ENCODE data around the gene ELOVL5. TPM values are rescaled to one million over a fixed set of nuclear protein-coding genes. Genes with fewer than 3 reads are reported as not detected.

ELOVL5 gene
- total RNA-seq, 5 donors from 2014 or later (not counting 1 experiment from before 2014, with no cell fraction given) = 71.4 to 101 (median 86.5) TPM

- Histone ChIP-seq H3K9me3 (no peaks in the 10 kb centered on the region), H3K27ac (ENCODE audit: low read length) (no peak overlapping the region), H3K36me3 (ENCODE audit: control insufficient read depth in 2 of 2, extremely low read depth in 1 of 2, insufficient read depth in 1 of 2, low read length in 1 of 2) (no peaks in the 10 kb centered on the region), H3K4me3 (ENCODE audit: control insufficient read depth in 1 of 2, extremely low read depth in 1 of 2, low read length in 1 of 2) (no peak overlapping the region), H3K4me1 (ENCODE audit: control insufficient read depth in 1 of 2, extremely low read depth in 1 of 2, insufficient read depth in 2 of 2, low read length in 2 of 2) (no peaks in the 10 kb centered on the region), H3K27me3 (replicated peaks in 1 of 2; ENCODE audit: control insufficient read depth in 2 of 2, extremely low read depth in 1 of 2, insufficient read depth in 2 of 2, low read length in 1 of 2) (no peaks in the 10 kb centered on the region)
- no peaks in the 10 kb centered on the region for H3K9me3 Mint-ChIP-seq
- no peak overlapping the region for H3K4me3 Mint-ChIP-seq
- no peaks in the 10 kb centered on the region for H3K27me3 Mint-ChIP-seq
- ChIA-PET CTCF (no interaction called here), POLR2A (interaction anchor here in 1 of 2 donors (0.7 kb wide), 1 partner anchor 11 kb away, joined by 3 read pairs; no protein-coding TSS in a partner anchor)
- H3K4me1 Mint-ChIP-seq = peaks cover 10 to 12% (median 10%) of the 10 kb centered on the region in 3 donors
- ATAC-seq (replicated peaks in 1 of 4) (no peak), DNase-seq (no peak)
- H3K36me3 Mint-ChIP-seq = no peaks in the 10 kb centered on the region
- no peak overlapping the region for H3K27ac Mint-ChIP-seq
- WGBS (ENCODE audit: insufficient coverage) = no CpG with 5 or more reads among the region's 4 CpGs
These were observed 24.9 kb upstream of the ELOVL5 start for GRCh38 chr6:53373638-53374037.

GRCh38 chr6:53369876-53370515, 21.2 kb upstream of the ELOVL5 start:
- Histone ChIP-seq H3K27ac (ENCODE audit: low read length) (no peak overlapping the region), H3K4me3 (ENCODE audit: control insufficient read depth in 1 of 2, extremely low read depth in 1 of 2, low read length in 1 of 2) (no peak overlapping the region), H3K36me3 (ENCODE audit: control insufficient read depth in 2 of 2, extremely low read depth in 1 of 2, insufficient read depth in 1 of 2, low read length in 1 of 2) (no peaks in the 10 kb centered on the region), H3K27me3 (replicated peaks in 1 of 2; ENCODE audit: control insufficient read depth in 2 of 2, extremely low read depth in 1 of 2, insufficient read depth in 2 of 2, low read length in 1 of 2) (no peaks in the 10 kb centered on the region), H3K9me3 (no peaks in the 10 kb centered on the region), H3K4me1 (ENCODE audit: control insufficient read depth in 1 of 2, extremely low read depth in 1 of 2, insufficient read depth in 2 of 2, low read length in 2 of 2) (no peaks in the 10 kb centered on the region)
- 19% methylated on average over 2 of the region's 6 CpGs for WGBS (ENCODE audit: insufficient coverage)
- Mint-ChIP-seq H3K27me3 (no peaks in the 10 kb centered on the region), H3K27ac (no peak overlapping the region), H3K9me3 (peaks cover 0 to 5% (median 0%) of the 10 kb centered on the region in 3 donors), H3K4me1 (peaks cover 10 to 12% (median 10%) of the 10 kb centered on the region in 3 donors), H3K4me3 (no peak overlapping the region), H3K36me3 (no peaks in the 10 kb centered on the region)
- DNase-seq (peak in 1 of 35 experiments; percentile 28), ATAC-seq (replicated peaks in 1 of 4) (peak in 1 of 4 experiments; percentile 54)
- ChIA-PET CTCF (no interaction called here), POLR2A (no interaction called here)

DNA sequence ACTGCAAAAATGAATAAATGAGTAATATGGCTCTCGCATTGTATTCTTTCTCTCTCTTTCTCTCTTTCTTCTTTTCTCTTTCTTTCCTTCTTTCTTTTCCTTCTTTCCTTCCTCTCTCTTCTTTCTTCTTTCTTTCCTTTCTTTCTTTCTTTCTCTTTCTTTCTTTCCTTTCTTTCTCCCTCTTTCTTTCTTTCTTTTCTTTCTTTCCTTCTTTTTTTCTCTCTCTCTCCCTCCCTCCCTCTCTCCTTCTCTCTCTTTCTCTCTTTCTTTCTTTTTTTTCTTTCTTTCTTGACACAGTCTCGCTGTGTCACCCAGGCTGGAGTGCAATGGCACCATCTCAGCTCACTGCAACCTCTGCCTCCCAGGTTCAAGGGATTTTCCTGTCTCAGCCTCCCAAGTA, 20.3 kb upstream of the ELOVL5 start:
- Histone ChIP-seq H3K27me3 (replicated peaks in 1 of 2; ENCODE audit: control insufficient read depth in 2 of 2, extremely low read depth in 1 of 2, insufficient read depth in 2 of 2, low read length in 1 of 2) (no peaks in the 10 kb centered on the region), H3K9me3 (no peaks in the 10 kb centered on the region), H3K4me3 (ENCODE audit: control insufficient read depth in 1 of 2, extremely low read depth in 1 of 2, low read length in 1 of 2) (no peak overlapping the region), H3K36me3 (ENCODE audit: control insufficient read depth in 2 of 2, extremely low read depth in 1 of 2, insufficient read depth in 1 of 2, low read length in 1 of 2) (no peaks in the 10 kb centered on the region), H3K4me1 (ENCODE audit: control insufficient read depth in 1 of 2, extremely low read depth in 1 of 2, insufficient read depth in 2 of 2, low read length in 2 of 2) (no peaks in the 10 kb centered on the region), H3K27ac (ENCODE audit: low read length) (no peak overlapping the region)
- Mint-ChIP-seq H3K27ac (no peak overlapping the region), H3K36me3 (no peaks in the 10 kb centered on the region), H3K9me3 (peaks cover 0 to 5% (median 0%) of the 10 kb centered on the region in 3 donors), H3K4me1 (peaks cover 10 to 12% (median 10%) of the 10 kb centered on the region in 3 donors), H3K4me3 (no peak overlapping the region), H3K27me3 (no peaks in the 10 kb centered on the region)
- ATAC-seq (replicated peaks in 1 of 4) (no peak), DNase-seq (no peak)
- 100% methylated on average over 1 of the region's 2 CpGs for WGBS (ENCODE audit: insufficient coverage)
- ChIA-PET CTCF (no interaction called here), POLR2A (interaction anchor here in 1 of 2 donors (0.6 kb wide), 1 partner anchor 188 kb away, joined by 9 read pairs; no protein-coding TSS in a partner anchor)

DNA sequence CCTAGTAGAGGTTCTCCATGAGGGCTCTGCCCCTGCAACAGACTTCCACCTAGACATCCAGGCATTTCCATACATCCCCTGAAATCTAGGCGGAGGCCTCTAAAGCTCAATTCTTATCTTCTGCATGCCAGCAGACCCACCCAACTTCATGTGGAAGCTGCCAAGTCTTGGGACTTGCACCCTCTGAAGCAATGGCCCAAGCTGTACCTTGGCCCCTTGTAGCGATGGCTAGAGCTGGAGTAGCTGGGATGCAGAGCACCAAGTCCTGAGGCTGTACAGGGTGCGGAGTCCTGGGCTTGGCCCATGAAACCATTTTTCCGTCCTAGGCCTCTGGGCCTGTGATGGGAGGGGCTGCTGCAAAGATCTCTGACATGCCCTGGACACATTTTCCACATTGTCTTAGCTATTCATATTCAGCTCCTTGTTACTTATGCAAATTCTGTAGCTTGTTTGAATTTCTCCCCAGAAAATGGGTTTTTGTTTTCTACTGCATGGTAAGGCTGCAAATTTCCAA, 17.4 kb upstream of the ELOVL5 start:
- H3K27me3 Mint-ChIP-seq = no peaks in the 10 kb centered on the region
- no peak overlapping the region for H3K27ac Mint-ChIP-seq
- peaks cover 24 to 31% (median 27%) of the 10 kb centered on the region in 3 donors for H3K4me1 Mint-ChIP-seq
- no peaks in the 10 kb centered on the region for H3K27me3 ChIP-seq (replicated peaks in 1 of 2; ENCODE audit: control insufficient read depth in 2 of 2, extremely low read depth in 1 of 2, insufficient read depth in 2 of 2, low read length in 1 of 2)
- H3K9me3 ChIP-seq = no peaks in the 10 kb centered on the region
- CTCF ChIA-PET = no interaction called here
- ATAC-seq (replicated peaks in 1 of 4) (no peak), DNase-seq (no peak)
- H3K9me3 Mint-ChIP-seq = peaks cover 0 to 5% (median 0%) of the 10 kb centered on the region in 3 donors
- WGBS (ENCODE audit: insufficient coverage) = 100% methylated on average over 3 of the region's 4 CpGs
- H3K36me3 Mint-ChIP-seq = no peaks in the 10 kb centered on the region
- POLR2A ChIA-PET = no interaction called here
- no peak overlapping the region for H3K27ac ChIP-seq (ENCODE audit: low read length)
- H3K36me3 ChIP-seq (ENCODE audit: control insufficient read depth in 2 of 2, extremely low read depth in 1 of 2, insufficient read depth in 1 of 2, low read length in 1 of 2) = no peaks in the 10 kb centered on the region
- no peak overlapping the region for H3K4me3 ChIP-seq (ENCODE audit: control insufficient read depth in 1 of 2, extremely low read depth in 1 of 2, low read length in 1 of 2)
- peaks cover 0 to 15% of the 10 kb centered on the region in 2 experiments for H3K4me1 ChIP-seq (ENCODE audit: control insufficient read depth in 1 of 2, extremely low read depth in 1 of 2, insufficient read depth in 2 of 2, low read length in 2 of 2)
- H3K4me3 Mint-ChIP-seq = no peak overlapping the region

- H3K27me3 Mint-ChIP-seq = no peaks in the 10 kb centered on the region
- 99% methylated on average over 35 of the region's 37 CpGs for WGBS (ENCODE audit: insufficient coverage)
- CTCF ChIA-PET = interaction anchor here (0.6 to 1.1 kb wide), 3 partner anchors 19 to 360 kb away, joined by 3 to 4 read pairs (median 3); no protein-coding TSS in a partner anchor
- peaks cover 0 to 5% (median 0%) of the 10 kb centered on the region in 3 donors for H3K9me3 Mint-ChIP-seq
- H3K4me1 ChIP-seq (ENCODE audit: control insufficient read depth in 1 of 2, extremely low read depth in 1 of 2, insufficient read depth in 2 of 2, low read length in 2 of 2) = peaks cover 9 to 37% of the 10 kb centered on the region in 2 experiments
- DNase-seq (no peak), ATAC-seq (replicated peaks in 1 of 4) (no peak)
- no peak overlapping the region for H3K4me3 Mint-ChIP-seq
- POLR2A ChIA-PET = no interaction called here
- H3K36me3 Mint-ChIP-seq = no peaks in the 10 kb centered on the region
- peaks cover 35 to 40% (median 38%) of the 10 kb centered on the region in 3 donors for H3K4me1 Mint-ChIP-seq
- H3K27me3 ChIP-seq (replicated peaks in 1 of 2; ENCODE audit: control insufficient read depth in 2 of 2, extremely low read depth in 1 of 2, insufficient read depth in 2 of 2, low read length in 1 of 2) = no peaks in the 10 kb centered on the region
- H3K27ac ChIP-seq (ENCODE audit: low read length) = no peak overlapping the region
- peak overlapping the region in 1 of 2 donors; percentile 59 for H3K27ac Mint-ChIP-seq
- H3K36me3 ChIP-seq (ENCODE audit: control insufficient read depth in 2 of 2, extremely low read depth in 1 of 2, insufficient read depth in 1 of 2, low read length in 1 of 2) = no peaks in the 10 kb centered on the region
- no peaks in the 10 kb centered on the region for H3K9me3 ChIP-seq
- H3K4me3 ChIP-seq (ENCODE audit: control insufficient read depth in 1 of 2, extremely low read depth in 1 of 2, low read length in 1 of 2) = no peak overlapping the region
These were observed 14.8 kb upstream of the ELOVL5 start for GRCh38 chr6:53363341-53364079.

DNA sequence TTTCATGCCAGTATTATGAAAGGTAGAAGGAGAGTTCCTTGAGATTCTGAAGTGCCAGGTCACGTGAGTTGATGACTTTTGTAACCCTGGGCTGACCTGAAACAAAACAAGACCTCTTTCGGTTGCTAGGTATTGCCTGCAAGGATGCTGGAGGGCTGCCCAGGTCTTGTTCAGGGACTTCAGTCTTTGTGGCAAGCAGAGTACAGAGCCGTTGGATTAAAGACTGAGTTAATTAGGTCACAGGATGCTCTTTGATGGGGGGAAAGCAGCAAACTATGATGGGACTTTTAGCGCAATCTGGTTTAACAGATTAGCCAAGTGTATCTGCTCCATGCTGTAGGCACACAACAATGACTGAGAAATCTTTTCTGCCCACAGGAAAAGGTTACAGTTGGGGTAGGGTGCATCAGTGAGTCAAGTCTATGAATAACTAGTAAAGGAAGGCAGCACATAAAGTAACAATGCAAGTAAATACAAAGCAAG, 12.8 kb upstream of the ELOVL5 start:
- DNase-seq (peak in 34 of 35 experiments; percentile 47 to 91 (median 79)), ATAC-seq (replicated peaks in 1 of 4) (peak; percentile 22 to 76 (median 36))
- no peaks in the 10 kb centered on the region for H3K36me3 Mint-ChIP-seq
- Histone ChIP-seq H3K4me1 (ENCODE audit: control insufficient read depth in 1 of 2, extremely low read depth in 1 of 2, insufficient read depth in 2 of 2, low read length in 2 of 2) (peaks cover 18 to 43% of the 10 kb centered on the region in 2 experiments), H3K27ac (ENCODE audit: low read length) (peak overlapping the region; percentile 99), H3K27me3 (replicated peaks in 1 of 2; ENCODE audit: control insufficient read depth in 2 of 2, extremely low read depth in 1 of 2, insufficient read depth in 2 of 2, low read length in 1 of 2) (no peaks in the 10 kb centered on the region), H3K9me3 (no peaks in the 10 kb centered on the region), H3K36me3 (ENCODE audit: control insufficient read depth in 2 of 2, extremely low read depth in 1 of 2, insufficient read depth in 1 of 2, low read length in 1 of 2) (no peaks in the 10 kb centered on the region), H3K4me3 (ENCODE audit: control insufficient read depth in 1 of 2, extremely low read depth in 1 of 2, low read length in 1 of 2) (no peak overlapping the region)
- POLR2A ChIA-PET = interaction anchor here in 1 of 2 donors (1.0 kb wide), 1 partner anchor 14 kb away, joined by 7 read pairs; no protein-coding TSS in a partner anchor
- WGBS (ENCODE audit: insufficient coverage) = 3% methylated on average over 4 of the region's 4 CpGs
- H3K9me3 Mint-ChIP-seq = no peaks in the 10 kb centered on the region
- CTCF ChIA-PET = interaction anchor here in 1 of 2 donors (1.0 kb wide), 1 partner anchor 15 kb away, joined by 3 read pairs; no protein-coding TSS in a partner anchor
- H3K27ac Mint-ChIP-seq = peak overlapping the region; percentile 97 to 98
- H3K27me3 Mint-ChIP-seq = no peaks in the 10 kb centered on the region
- H3K4me1 Mint-ChIP-seq = peaks cover 48 to 54% (median 50%) of the 10 kb centered on the region in 3 donors
- peak overlapping the region; percentile 32 to 79 (median 67) for H3K4me3 Mint-ChIP-seq
